HL-60 (cell line): ENCODE data around the gene TSEN34.

Experiments used
- CTCF ChIP-seq: IDR thresholded peaks from one replicate; pipeline ENCODE4 v1.5.1; 2011; ENCODE audit warnings: low read length, control low read depth, inconsistent platforms; ENCODE audit not compliant: insufficient read depth
- GABPA ChIP-seq: IDR thresholded peaks from 2 replicates; pipeline ENCODE4 v1.6.1; 2012; ENCODE audit warnings: low read depth

- TF ChIP-seq CTCF (no peak), GABPA (no peak)
Observed at GRCh38 chr19:54156490-54156889, 34.6 kb upstream of the TSEN34 start.
